Gastroesophageal sphincter (tissue), 3 donors: Measurements from ENCODE around the gene SLC22A31.

Experiments
- CTCF ChIP-seq, 4 experiments: fragments of 200-600 bp in 2 of 4; fragments of 450-650 bp in 2 of 4; sonication (generic) in 1 of 4; IDR thresholded peaks; one replicate each; pipeline ENCODE4 v1.5.1; 2017 to 2019; ENCODE audit warnings: antibody characterized with exemption in 4 of 4, mild to moderate bottlenecking in 2 of 4, moderate library complexity in 2 of 4
- POLR2A ChIP-seq, 2 donors: fragments of 450-650 bp; IDR thresholded peaks; one replicate each; pipeline ENCODE4 v1.6.1; 2017; ENCODE audit warnings: antibody characterized with exemption in 2 of 2, mild to moderate bottlenecking in 2 of 2, moderate library complexity in 1 of 2

- TF ChIP-seq POLR2A (IDR thresholded peaks at IDR 0.05): no peak
- no peak for TF ChIP-seq CTCF (IDR thresholded peaks at IDR 0.05)
These were observed 21.2 kb downstream of the SLC22A31 start for GRCh38 chr16:89179148-89179484.
